Measurements from ENCODE around the gene ZSWIM3.
"Not testable (repeated sequence)": the region's sequence is repeated elsewhere in the genome, so short reads cannot be mapped to it uniquely, and the experiment has no call there.

Gene ZSWIM3

GRCh38 chr20:45857114-45857881 is at the start of gene ZSWIM3, which contains the start of gene ACOT8:
Gene ZSWIM3, plus strand, starts transcription at chr20:45857614. Its CDS starts 212 bp downstream, at chr20:45857826.
Gene ACOT8, minus strand, starts transcription at chr20:45857392. Its CDS starts 77 bp downstream, at chr20:45857315.
- peak; percentile 100 for DNase-seq

- no peak for DNase-seq
Observed at GRCh38 chr20:45810191-45810970, 47.0 kb upstream of the ZSWIM3 start.

GRCh38 chr20:45812157-45813005 is 45.0 kb upstream of the ZSWIM3 start, which contains the start of gene UBE2C:
Gene UBE2C, plus strand, starts transcription at chr20:45812644. Its CDS starts 52 bp downstream, at chr20:45812696.
- peak; percentile 99 for DNase-seq

GRCh38 chr20:45813006-45813340 is 44.4 kb upstream of the ZSWIM3 start:
- DNase-seq = no peak

- no peak for DNase-seq
Observed at GRCh38 chr20:45813489-45813888, 43.9 kb upstream of the ZSWIM3 start.

GRCh38 chr20:45814314-45814713 is 43.1 kb upstream of the ZSWIM3 start:
- DNase-seq = no peak

- DNase-seq = no peak
Observed at GRCh38 chr20:45816951-45817350, 40.5 kb upstream of the ZSWIM3 start.

- DNase-seq = no peak
Observed at GRCh38 chr20:45817376-45818194, 39.8 kb upstream of the ZSWIM3 start.

- no peak for DNase-seq
Observed at GRCh38 chr20:45818239-45818638, 39.2 kb upstream of the ZSWIM3 start.

GRCh38 chr20:45819466-45819865 is 37.9 kb upstream of the ZSWIM3 start:
- DNase-seq = no peak

GRCh38 chr20:45821947-45822346 is 35.5 kb upstream of the ZSWIM3 start:
- DNase-seq = peak; percentile 30 to 39

GRCh38 chr20:45822857-45823256 is 34.6 kb upstream of the ZSWIM3 start:
- DNase-seq = peak; percentile 22 to 86

- DNase-seq = peak in 1 of 2 experiments; percentile 67
Observed at GRCh38 chr20:45823949-45824835, 33.2 kb upstream of the ZSWIM3 start.

GRCh38 chr20:45826381-45827019 is 30.9 kb upstream of the ZSWIM3 start:
- DNase-seq = no peak

GRCh38 chr20:45827030-45827652 is 30.3 kb upstream of the ZSWIM3 start, which contains the start of gene TNNC2:
Gene TNNC2, minus strand, starts transcription at chr20:45827312. Its CDS starts 64 bp downstream, at chr20:45827248.
- no peak for DNase-seq

- no peak for DNase-seq
Observed at GRCh38 chr20:45827712-45828111, 29.7 kb upstream of the ZSWIM3 start.

- DNase-seq = no peak
Observed at GRCh38 chr20:45828589-45828988, 28.8 kb upstream of the ZSWIM3 start.

GRCh38 chr20:45829673-45830106 is 27.7 kb upstream of the ZSWIM3 start:
- DNase-seq = not testable (repeated sequence)

GRCh38 chr20:45832619-45833018 is 24.8 kb upstream of the ZSWIM3 start:
- DNase-seq = no peak
